Measurements from ENCODE around the gene TDP2.

- TF ChIP-seq POLR2A (IDR thresholded peaks at IDR 0.05) (no peak), CTCF (IDR thresholded peaks at IDR 0.05) (no peak), EP300 (IDR thresholded peaks at IDR 0.05) (no peak)
These were observed 33.0 kb upstream of the TDP2 start for GRCh38 chr6:24699521-24700359.
